A549 treated with CORT108297 at 1 μM for 4 hours (cell line): Measurements from ENCODE around the gene TP53I11. TPM values are rescaled to one million over a fixed set of nuclear protein-coding genes. Genes with fewer than 3 reads are reported as not detected.

Experiments
- total RNA-seq: library from RNA; stranded (reverse); fragments of 200-300 nt; extraction: Qiagen RNA extraction; gene quantifications from 5 replicates; pipeline ENCODE4 v1.2.3, GENCODE V29; 2022

Gene TP53I11
- 35.5 to 52.9 TPM (median 46.4 TPM) in 5 replicates for total RNA-seq

DNA sequence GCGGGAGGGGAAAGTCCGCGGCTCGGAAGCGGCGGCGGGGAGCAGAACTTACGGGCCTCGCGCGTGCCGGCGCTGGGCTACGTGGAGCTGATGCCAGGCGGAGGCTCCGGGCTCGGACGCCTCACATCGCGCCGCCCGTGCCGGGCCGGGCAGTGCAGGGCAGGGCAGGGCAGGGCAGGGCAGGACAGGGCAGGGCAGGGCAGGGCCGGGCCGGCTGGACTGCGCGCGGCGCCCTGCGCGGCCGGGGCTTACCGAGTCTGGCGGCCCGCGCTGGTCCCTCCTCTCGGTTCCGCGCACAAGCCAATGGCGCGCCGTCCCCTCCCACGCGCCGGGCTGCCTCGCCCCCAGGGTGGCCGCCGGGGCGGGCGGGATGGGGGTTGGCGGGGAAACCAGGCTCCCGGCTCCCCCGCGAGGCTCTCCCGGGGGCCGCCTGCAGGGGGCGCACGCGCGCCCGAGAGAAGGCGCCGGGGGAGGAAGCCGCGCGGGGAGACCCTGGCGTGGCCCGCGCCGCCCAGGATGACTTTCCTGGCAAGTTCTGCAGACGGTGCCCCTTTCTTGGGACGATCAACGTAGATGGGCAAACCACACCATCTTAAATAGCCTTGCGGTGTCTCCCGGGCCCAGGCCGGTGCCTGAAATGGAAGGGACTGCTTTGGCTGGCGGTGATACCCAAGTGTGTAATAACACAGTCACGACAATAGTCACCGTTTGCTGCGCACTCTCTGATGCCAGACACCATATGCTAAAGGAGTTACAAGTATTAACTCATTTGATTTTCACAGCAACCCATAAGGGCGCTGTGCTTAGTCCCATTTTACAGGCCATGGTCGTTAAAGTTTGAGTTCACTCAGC, at the start of gene TP53I11:
Gene TP53I11, minus strand, starts transcription at position 259 of the 852 bp plus-strand sequence. CDS start 12,548 bp downstream, outside the sequence.

Other genes with a start within 250 kb of the TP53I11 start
- gene TSPAN18, start 223.9 kb downstream of the TP53I11 start, total RNA-seq, result 2.0 to 2.4 TPM (median 2.3 TPM) in 5 replicates
- gene PRDM11, start 195.8 kb upstream of the TP53I11 start, total RNA-seq, result 4.4 to 8.6 TPM (median 8.0 TPM) in 5 replicates